Fibroblast of mammary gland (primary cell): Measurements from ENCODE around the gene MYADML2.

Source experiments
- DNase-seq: peaks from one replicate; pipeline ENCODE4 v3.0.0-alpha.2; 2010; ENCODE audit warnings: low read depth
- H3K4me3 ChIP-seq: 2 replicates; pipeline ENCODE4 v1.5.1; 2011; ENCODE audit warnings: low read depth, mild to moderate bottlenecking, low read length, moderate library complexity; ENCODE audit not compliant: control insufficient read depth
- CTCF ChIP-seq: conservative IDR thresholded peaks from 2 replicates; pipeline ENCODE4 v1.5.1; 2011; ENCODE audit warnings: low read depth, low read length, inconsistent platforms; ENCODE audit not compliant: control insufficient read depth, insufficient read depth

MYADML2 gene

GRCh38 chr17:81961521-81962498 lies 14.8 kb upstream of the MYADML2 start:
- TF ChIP-seq CTCF = no peak
- H3K4me3 ChIP-seq = no peak overlapping the region
- DNase-seq = no peak

DNA sequence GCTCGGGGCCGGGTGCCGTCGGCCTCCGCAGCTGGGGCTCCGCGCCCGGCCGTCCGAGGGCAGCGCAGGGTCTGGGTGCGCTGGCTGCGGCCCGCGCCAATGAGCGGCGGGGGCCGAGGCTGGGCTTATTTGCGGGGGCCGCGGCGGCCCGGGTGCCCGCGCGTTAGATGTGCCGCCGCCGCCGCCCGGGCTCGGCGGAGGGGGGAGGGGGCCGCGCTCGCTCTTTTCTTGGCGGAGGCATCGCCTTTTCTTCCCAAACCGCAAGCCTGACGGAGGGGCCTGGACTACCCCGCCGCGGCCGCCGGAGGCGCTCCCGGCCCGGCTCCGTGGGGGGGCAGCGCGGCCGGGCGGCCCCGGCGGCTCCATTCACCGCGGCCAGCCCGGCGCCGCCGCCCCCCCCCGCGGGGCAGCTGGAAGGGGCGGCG lies 14.1 kb upstream of the MYADML2 start, which contains the start of gene NOTUM:
Gene NOTUM, minus strand, starts transcription at position 101 of the 425 bp plus-strand sequence. CDS start 278 bp downstream, outside the sequence.
- no peak for DNase-seq
- no peak within 1 kb of the TSS for H3K4me3 ChIP-seq
- no peak for TF ChIP-seq CTCF

- TF ChIP-seq CTCF = no peak
- H3K4me3 ChIP-seq = no peak overlapping the region
- no peak for DNase-seq
These were observed 13.3 kb upstream of the MYADML2 start for GRCh38 chr17:81960130-81960958.

GRCh38 chr17:81959362-81960129 lies 12.5 kb upstream of the MYADML2 start:
- DNase-seq = no peak
- TF ChIP-seq CTCF = no peak
- no peak overlapping the region for H3K4me3 ChIP-seq

DNA sequence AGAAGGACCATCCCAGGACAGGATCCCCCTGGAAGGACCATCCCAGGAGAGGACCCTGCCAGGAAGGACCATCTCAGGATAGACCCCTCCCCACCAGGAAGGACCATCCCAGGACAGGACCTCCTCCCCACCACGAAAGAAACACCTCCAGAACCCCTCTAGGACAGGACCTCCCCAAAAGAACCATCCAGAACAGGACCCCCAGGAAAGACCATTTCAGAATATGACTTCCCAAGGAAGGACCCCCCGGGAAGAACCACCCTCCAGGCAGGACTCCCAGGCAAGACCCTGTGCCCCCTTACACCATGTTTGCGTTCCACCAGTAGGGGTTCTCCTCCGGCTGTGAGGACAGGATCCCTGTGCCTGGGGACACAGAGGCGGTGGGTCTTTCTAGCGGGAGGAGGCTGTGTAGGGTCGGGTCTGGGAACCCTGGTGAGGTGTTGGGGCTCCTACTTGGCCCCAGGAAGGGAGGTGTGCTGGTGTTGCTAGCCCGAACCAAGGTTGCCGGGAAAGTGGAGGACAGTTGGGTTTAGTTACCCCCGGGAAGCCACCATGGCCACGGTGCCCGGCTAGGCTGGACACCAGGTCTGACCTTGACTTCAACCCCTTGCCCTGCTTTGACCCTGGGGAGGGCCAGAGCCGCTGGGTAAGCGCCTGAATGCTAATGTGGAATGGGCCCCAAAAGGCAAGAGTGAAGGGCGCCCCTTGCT lies 11.8 kb upstream of the MYADML2 start:
- TF ChIP-seq CTCF = no peak
- DNase-seq = no peak
- H3K4me3 ChIP-seq = no peak overlapping the region
